CD4-positive, alpha-beta T cell treated with Interleukin-4 for 4 hours (primary cell): ENCODE data around the gene KAZALD1.

Experiments
- DNase-seq: peaks from one replicate; pipeline ENCODE4 v3.0.0-alpha.2; 2020

Gene KAZALD1

DNA sequence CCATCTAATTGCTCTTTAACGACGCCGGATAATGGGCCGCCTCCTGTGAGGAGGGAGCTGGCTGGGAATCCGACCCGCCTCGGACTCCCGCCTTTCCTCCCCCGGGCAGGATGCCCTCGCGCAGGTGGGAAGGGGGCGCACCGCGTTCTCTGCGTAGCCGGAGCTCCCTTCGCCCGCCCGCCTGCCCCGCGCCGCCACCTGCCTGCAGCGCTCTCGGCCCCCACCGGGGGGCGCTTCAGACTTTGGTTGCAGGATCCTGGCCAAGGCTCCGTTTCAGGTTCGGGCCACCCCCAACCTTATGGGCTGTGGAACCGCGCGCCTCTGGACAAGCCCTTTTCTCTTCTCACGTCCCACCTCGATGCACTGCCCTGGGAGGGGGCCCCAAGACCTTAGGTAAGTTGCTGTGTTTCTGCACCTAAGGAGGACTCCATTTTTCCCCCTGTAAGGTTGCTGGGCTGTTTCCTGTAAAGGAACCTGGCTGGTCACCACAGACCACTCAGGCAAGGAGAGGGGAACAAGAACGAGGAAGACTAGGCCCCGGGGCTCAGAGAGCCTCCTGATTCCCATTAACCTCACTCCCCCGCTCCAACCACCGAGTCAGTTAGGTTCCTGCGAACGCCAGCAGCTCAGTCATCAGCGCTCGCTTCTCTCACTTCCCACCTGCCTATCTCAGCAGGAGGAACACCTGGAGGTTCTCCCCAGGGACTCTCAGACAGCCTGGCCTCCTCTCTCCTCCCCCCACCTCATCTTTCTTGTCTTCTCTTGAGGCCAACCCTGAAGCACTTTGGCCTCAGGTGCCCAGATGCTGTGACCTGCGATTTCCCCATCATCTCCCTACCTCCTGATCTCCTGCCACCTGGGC, 11.3 kb upstream of the KAZALD1 start:
- DNase-seq: peak; percentile 68

DNA sequence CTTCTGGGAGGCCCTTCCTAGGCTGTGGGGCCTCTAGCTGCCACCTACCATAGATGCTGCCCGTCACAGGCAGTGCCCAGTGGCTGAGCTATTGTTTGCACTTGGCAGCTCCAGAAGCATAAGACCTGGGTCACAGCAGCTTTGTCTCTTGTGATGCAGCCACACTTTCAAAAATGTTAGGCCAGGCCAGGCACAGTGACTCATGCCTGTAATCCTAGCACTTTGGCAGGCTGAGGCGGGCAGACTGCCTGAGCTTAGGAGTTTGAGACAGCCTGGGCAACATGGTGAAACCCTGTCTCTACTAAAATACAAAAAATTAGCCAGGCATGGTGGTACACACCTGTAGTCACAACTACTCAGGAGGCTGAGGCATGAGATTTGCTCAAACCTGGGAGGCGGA, 9.5 kb upstream of the KAZALD1 start:
- DNase-seq: no peak

DNA sequence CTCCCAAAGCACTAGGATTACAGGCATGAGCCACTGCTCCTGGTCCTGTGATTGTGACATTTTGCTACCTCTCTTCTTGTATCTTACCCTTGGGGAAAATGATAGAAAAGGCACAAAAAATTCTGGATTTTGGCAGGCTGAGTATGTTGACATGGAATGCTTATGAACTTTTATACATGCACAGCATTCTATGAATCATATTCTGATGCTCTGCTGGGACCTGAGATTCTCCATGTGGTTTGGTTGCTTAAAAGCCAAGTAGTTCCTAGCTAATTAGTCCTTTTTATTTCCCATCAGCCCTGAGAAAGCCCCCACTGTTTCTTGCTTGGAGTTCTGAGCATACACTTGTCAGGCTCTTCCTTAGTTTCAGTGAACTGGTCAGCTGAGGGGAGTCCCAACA, 8.3 kb upstream of the KAZALD1 start:
- DNase-seq: no peak

DNA sequence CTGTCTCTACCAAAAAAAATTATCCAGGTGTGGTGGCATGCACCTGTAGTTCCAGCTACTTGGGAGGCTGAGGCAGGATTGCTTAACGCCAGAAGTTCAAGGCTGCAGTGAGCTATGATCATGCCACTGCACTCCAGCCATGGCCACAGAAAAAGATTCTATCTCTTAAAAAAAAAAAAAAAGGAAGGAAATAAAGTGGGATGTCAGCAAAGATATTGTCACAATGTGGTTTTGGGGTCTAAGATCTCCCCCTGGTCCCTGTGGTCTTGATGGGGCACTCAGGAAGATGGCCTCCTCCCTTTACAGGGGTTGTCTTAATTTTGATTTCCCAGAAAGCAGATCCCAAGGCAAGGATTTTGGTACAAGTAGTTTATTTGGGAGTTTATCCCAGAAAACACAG, 7.4 kb upstream of the KAZALD1 start:
- DNase-seq: no peak

DNA sequence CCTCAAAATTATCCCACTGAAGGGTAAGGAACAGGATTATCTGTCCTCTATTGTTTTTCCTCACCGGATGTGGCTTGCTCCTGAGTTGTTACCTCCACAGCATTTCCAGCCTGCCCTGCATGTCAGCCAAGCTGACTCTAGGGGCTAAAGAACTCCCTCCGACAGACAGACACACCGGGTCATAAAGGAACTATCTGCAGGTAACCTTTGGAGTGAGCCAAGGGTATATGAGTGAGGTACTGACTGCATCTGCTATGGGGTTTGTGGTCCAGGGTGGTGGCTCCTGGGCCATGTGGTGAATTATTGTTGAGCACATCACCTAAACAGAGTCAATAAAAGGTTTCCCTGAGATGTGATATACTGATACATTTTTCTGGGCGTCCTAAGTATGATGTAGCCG, 6.9 kb upstream of the KAZALD1 start:
- DNase-seq: no peak

DNA sequence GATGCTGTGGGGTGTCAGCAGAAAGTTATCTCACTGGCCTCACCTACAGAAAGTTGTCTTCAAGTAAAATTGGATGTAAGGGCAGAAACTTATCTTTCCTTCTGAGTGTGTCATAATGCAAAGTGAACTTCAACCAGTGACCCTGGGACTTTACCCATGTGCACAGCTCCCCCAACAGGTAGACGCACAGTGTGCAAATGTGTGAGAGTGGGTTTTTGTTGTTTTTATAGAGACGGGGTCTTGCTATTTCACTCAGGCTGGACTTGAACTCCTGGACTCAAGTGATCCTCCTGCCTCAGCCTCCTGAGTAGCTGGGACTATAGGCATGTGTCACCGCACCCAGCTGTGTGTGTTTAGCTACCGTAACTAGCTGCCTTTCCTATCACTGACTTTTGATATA, 6.4 kb upstream of the KAZALD1 start:
- DNase-seq: no peak

DNA sequence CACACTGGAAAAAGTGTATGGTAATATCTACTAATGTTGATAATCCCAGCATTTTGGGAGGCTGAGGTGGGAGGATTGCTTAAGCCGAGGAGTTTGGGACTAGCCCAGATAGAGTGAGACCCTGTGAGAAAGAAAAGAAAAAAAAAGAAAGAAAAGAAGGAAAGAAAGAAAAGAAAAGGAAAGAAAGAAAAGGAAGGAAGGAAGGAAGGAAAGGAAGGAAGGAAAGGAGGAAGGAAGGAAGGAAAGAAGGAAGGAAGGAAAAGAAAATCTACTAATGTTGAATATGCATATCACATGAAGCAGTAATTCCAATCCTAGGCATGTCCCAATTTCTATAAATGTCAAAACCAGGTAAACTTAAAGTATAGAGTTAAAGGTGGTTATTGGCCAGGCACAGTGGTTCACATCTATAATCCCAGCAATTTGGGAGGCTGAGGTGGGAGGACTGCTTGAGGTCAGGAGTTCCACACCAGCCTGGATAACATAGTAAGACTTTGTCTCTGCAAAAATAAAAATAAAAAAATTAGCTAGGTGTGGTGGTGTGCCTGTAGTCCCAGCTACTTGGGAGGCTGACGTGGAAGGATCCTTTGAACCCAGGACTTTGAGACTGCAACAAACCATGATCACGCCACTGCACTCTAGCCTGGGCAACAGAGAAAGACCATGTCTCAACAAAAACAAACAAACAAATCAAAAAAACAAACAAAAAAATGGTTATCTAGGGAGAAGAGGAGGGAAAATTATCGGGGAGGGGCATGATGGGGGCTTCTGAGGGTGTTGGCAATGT, 5.2 kb upstream of the KAZALD1 start:
- DNase-seq: no peak

DNA sequence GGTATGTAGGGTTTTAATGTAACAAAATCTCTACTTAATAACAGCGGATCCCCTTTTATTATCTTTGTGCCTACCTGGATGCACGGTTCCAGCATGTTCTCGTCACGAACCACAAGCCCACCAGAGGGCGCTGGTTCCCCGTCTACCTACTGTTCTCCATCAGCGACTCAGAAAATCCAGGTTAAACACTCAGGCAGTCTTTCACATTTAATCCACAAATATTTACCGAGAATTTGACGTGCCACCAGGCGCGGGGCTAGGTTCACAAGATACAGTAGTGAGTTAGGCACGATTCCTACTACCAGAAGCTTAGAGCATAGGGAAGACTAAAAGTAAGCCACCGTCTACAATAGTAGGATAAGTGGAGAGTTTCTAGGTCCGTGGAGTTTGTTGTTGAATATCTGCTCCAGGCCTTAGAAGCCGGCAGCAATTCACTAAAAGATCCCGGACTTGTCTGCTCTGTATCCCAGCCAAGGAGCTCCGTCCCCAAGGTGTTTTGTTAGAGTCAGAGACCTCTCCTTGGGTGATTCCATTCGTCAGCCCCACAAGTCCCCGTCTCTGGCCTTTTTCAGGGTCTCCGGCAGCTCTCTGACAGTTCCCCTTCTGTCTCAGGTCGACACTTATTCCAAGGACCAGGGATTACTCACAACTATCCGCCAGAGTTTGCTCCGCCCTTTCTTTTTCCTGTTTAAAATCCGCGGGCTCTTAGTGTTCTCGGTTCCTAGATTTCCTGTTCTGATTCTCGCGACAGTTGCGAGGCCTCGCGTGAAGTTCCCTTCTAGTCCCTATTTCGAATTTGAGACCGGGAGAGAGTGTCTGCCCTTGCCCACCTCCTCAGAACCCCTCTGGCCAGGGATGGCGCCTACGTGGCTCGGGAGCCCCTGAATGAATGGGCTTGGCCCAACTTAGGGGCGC, 1.5 kb upstream of the KAZALD1 start:
- DNase-seq: peak; percentile 91

DNA sequence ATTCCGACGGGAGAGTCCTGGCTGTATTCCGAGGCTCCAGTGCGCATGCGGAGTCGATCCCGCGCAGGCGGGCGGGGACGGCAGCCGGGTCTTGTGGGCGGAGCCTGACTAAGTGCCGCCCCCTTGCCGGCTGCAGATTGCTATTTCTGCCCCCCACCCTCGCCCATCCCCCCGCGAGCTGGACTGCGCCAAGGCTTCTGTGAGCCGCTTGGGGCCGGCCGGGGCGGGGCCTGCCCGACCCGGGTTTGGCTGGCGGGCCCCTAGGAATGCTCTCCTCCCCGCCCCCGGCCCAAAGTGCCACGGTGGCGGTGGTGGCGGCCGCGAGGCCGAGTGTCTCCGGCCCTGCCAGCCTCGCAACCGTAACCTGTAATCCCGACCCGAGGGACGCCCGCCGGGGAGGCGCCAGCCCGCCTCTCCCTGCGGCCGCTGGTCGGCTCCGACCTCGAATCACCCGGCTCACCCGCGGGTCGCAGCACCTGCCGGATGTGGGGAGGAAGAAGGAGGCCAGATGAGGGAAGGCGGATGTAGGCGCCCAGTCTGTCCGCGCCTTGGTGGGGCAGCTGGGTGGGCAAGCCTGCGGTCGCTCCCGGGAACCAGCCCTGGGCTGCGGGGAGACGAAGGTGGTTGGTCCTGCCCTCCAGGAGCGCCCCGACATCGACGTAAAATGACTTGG, 702 bp upstream of the KAZALD1 start:
- peak; percentile 23 for DNase-seq

DNA sequence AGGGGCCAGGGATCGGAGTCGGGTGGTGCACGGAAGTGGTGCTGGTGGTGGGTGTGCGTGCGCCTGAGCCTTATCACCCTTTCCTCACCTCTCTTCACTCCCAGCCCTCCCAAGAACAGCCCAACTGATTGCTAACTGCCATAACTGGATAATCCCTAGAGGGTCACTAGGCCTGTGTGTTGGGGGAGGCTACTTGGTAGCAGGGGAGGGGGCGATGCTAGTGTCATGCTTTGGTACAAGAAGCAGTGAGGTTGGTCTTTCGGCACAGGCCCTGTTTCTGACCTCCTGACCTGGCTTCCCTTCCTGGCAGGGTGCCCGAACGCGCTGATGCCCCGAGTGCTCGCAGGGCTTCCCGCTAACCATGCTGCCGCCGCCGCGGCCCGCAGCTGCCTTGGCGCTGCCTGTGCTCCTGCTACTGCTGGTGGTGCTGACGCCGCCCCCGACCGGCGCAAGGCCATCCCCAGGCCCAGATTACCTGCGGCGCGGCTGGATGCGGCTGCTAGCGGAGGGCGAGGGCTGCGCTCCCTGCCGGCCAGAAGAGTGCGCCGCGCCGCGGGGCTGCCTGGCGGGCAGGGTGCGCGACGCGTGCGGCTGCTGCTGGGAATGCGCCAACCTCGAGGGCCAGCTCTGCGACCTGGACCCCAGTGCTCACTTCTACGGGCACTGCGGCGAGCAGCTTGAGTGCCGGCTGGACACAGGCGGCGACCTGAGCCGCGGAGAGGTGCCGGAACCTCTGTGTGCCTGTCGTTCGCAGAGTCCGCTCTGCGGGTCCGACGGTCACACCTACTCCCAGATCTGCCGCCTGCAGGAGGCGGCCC, 652 bp downstream of the KAZALD1 start:
- peak; percentile 32 for DNase-seq

DNA sequence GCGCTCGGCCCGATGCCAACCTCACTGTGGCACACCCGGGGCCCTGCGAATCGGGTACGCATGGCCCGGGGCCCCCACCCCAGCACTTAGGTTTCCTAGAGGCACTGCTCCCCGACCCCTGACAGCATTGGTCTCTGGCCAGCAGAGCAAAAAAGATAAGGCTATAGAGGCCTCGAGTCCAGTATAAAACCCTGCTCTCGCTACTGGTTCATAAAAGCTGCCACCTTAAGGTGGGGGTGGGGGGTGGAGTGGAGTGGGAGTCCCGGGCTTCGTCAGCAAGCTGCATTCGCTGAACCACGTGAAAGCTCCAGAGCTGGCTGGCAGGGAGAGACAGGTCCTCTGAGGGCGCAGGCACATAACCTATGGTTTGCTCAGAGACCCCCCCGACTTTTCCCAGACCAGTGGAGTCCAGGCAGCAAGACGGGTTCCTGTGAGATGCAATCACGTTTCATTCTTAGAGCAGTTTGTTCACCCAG, 1.3 kb downstream of the KAZALD1 start:
- DNase-seq: no peak

DNA sequence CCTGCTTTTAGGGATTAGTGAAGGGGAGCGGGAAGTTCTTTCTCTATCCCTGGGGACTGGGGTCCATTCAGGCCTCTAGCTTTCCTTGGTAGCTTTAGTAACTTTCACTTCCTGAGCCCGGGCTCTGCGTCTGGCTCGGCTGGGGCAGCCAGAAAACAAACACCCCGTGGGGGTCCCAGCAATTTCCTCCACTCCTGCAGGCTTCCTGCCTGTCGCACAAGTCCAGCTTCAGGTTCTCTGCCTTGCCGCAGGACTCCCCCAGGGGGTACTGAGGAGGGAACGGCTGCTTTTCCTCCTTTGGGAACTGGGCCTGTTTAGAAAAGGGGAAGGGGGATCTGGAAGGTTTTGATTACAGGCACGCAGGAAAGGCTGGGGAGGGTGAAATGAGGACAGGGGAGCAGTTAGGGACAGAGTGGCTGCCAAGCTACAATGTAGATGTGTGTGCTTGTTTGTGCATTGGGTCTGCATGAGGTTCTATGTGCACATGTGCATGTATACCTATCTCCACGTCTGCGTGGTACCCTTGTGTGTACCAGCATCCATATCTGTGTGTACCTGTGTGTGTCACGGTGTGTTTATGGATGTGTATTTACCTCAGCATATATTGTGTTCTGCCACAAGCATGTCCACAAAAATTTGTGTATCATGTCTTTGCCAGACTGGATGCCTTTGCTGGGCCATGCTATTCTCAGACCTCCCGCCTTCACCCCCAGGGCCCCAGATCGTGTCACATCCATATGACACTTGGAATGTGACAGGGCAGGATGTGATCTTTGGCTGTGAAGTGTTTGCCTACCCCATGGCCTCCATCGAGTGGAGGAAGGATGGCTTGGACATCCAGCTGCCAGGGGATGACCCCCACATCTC, 2.0 kb downstream of the KAZALD1 start:
- DNase-seq: no peak

DNA sequence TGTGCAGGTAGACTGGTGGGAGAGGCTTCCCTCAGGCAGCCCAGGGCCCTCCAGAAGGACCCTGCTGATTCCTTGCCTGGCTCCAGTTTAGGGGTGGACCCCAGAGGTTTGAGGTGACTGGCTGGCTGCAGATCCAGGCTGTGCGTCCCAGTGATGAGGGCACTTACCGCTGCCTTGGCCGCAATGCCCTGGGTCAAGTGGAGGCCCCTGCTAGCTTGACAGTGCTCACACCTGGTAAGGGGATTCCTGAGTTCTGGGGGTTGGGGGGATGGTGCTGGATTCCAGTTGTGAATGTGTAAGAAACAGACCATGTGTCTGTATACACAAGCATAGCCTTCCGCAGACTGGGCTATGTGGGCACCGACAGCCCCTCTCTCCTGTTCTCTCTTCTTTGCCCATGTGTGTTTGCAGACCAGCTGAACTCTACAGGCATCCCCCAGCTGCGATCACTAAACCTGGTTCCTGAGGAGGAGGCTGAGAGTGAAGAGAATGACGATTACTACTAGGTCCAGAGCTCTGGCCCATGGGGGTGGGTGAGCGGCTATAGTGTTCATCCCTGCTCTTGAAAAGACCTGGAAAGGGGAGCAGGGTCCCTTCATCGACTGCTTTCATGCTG, 2.7 kb downstream of the KAZALD1 start:
- no peak for DNase-seq

DNA sequence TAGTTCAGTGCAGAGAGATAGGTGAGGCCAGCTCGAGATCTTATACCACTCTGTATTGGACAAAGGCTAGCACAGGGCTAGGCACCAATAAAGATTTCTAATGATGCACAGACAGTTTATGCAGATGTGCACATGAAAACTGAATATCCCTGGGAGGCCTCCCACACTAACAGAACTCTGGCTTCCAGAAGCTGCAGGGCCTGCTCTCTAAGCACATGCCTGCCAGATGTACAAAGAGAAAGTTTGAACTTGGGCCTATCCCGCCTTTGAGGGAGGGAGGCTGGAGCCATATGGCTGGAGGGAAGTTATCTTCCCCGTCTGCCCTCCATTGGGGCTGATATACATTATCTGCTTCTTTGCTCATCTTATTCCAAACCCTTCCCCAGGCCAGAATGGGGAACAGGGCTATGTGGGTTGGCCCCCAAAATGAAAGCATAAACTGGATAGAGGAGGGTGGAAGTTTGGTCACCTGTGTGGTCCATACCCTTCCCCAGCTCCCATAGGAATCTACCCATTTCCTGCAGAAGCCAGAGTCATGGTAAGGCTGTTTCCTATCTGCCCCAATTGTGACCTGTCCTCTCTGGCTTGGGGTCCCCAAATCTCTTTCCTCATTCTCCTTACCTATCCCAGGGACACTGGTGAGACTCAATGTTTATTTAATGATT, 3.8 kb downstream of the KAZALD1 start:
- DNase-seq: no peak

DNA sequence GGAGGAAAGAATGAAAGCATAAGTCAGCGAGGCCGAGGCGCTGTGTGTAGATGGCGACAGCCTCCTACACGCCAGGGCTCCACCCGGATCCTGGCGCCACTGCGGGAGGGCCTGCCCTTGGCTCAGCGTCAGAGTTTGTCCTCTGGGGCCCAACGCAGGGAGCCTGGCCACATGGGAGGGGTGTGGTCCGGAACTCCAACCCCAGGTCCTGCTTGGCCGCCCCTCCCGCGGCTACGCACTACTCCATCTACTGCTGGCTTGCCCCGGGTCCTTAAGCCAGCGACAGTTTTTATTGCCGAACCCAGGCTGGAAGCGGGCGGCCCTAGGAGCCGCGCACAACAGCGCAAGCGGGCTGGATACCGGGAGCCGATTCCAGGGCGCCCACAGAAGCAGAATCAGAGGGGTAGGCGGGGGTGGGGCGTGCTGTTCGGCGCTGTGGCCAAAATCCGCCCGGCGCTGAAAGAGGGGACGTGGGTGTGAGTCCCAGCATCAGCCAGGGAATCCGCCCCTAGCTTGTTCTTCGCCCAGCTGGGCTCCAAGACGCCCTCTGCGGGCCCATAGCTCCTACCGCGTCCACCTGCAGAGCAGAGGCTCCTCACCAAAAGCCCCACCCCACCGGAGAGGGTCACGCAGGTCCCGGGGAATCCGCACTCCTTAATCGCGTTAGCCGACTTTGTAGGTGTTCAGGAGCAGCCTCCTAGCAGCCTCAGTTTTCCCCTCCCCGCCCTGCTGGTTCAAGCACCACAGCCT, 4.5 kb downstream of the KAZALD1 start:
- peak; percentile 39 for DNase-seq

DNA sequence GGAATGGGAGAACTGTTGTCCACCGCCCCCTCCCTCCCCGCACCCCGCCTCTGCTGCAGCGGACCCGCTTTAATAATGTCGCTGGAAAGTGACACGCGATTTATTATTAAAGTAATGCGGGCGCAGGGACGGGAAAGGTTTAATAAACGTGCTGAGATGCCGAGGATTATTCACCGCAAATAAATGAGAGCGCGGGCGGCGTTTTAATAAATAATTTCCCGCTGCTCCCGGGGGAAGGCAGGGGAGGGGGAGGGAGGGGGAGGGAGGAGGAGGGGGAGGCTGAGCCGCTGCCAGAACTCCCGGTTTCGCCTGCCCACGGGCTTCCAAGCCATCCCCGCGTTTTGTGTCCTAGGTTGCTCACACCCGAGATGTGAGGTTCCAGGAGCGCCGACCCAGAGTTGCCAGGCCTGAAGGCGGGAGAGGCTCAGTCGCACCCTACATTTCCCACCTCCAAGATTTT, 5.1 kb downstream of the KAZALD1 start:
- no peak for DNase-seq

DNA sequence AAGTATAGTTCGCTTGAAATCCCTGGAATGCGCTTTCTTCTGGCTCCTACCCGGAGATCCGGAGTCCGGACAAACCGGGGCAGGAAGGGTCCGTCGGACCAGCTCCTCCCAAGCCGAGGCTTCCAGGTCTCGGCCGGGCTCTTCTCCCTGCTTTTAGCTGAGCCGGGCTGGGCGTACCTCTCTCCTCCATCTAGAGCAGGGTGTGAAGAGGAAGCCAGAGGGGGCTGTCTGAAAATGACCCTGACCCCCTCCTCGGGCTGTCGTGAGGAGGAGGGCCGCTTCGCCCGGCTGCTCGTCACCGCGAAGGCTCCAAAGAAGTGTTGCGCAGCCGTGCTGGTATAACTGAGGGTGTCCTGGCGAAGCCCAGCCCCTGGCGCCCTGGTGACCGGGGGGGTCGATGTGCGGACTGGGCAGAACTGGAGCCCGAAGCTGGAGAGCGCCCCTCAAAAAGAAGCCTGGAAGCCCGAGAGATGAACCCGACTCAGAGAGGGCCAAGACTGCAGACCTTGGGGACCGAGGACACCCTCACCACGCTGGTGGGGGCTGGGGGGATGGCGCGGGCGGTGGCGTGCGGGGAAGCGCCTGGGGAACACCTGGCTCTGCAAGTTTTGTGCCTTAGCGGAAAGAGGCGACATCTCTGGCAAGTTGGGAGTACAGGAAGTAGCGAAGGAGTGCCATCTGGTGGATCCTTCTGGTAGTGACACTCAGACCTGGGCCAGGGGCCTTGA, 5.7 kb downstream of the KAZALD1 start:
- DNase-seq: peak; percentile 80

DNA sequence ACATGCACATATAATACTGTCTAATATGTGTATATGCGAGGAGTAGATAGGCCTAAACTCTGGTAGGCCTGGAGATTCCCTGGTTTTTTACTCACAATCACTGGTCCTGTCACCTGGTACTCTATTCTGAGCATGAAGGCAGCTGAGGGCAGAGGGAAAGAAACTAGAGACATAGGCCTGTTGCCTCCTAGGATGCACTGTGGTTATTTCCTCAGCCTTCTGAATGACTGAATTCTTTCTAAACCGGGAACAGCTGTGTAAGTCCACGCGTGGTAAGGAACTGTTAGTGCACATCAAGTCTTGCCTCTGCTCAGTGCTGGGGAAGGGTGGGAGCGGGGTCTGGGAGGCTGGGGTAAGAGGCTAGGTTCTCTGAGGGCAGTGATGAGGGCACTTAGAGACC, 7.7 kb downstream of the KAZALD1 start:
- DNase-seq: no peak
